ENCODE measurements around the gene COX5A.
A peak's percentile ranks its signal among the peaks of the same experiment; 100 is the strongest.

The COX5A gene

GRCh38 chr15:74937590-74938371 is at the start of gene COX5A:
COX5A (minus strand) TSS chr15:74938073; CDS start chr15:74938014, 59 bp downstream.
- FAIRE-seq (peak; percentile 90), DNase-seq (ENCODE audit: insufficient read length, low spot score) (peak; percentile 78)

- DNase-seq (ENCODE audit: insufficient read length, low spot score), result peak; percentile 56
- FAIRE-seq, result peak; percentile 14
Observed at GRCh38 chr15:74983725-74984231, 45.9 kb upstream of the COX5A start.

- FAIRE-seq, result no peak
- DNase-seq (ENCODE audit: insufficient read length, low spot score), result no peak
Observed at GRCh38 chr15:74982183-74982582, 44.3 kb upstream of the COX5A start.

DNA sequence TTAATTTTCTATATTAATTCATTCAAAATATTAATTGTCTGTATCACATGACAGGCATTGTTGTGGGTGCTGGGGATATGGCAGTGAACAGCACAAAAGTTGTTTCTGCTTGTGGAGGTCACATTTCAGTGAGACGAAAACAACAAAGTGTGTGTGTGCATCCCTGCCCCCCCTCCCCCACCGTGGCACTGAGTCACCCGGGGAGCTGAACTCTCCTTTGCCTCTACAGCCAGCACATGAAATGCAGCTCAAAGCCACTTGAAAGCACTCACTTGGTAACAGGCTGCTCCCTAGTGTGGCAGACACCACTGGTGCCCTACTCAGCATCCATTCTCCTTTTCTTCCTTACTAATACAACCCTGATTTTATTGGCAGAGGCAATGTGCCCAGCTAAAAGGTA is 40.6 kb upstream of the COX5A start:
- DNase-seq (ENCODE audit: insufficient read length, low spot score) (no peak), FAIRE-seq (no peak)

GRCh38 chr15:74978077-74978476 is 40.2 kb upstream of the COX5A start:
- no peak for FAIRE-seq
- no peak for DNase-seq (ENCODE audit: insufficient read length, low spot score)

- no peak for FAIRE-seq
- DNase-seq (ENCODE audit: insufficient read length, low spot score), result no peak
Observed at GRCh38 chr15:74977599-74977998, 39.7 kb upstream of the COX5A start.

- no peak for DNase-seq (ENCODE audit: insufficient read length, low spot score)
- no peak for FAIRE-seq
Observed at GRCh38 chr15:74976159-74976558, 38.3 kb upstream of the COX5A start.

DNA sequence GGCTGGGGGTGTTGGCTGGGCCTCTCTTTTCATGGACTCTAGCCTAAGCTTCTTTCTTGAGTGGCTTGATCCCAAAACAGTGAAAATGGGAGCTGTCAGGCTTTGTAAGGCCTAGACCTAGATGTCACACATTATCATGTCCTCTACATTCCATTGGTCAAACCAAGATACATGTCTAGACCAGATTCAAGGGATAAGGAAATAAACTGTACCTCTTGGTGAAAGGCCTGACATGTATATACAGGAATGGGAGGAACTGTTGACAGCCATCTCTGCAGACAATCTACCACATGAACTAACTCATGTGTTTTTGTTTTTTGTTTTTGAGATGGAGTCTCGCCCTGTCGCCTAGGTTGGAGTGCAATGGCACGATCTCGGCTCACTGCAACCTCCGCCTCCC is 29.8 kb upstream of the COX5A start:
- FAIRE-seq (no peak), DNase-seq (ENCODE audit: insufficient read length, low spot score) (no peak)

- DNase-seq (ENCODE audit: insufficient read length, low spot score), result no peak
- FAIRE-seq, result no peak
Observed at GRCh38 chr15:74964794-74965193, 26.9 kb upstream of the COX5A start.

DNA sequence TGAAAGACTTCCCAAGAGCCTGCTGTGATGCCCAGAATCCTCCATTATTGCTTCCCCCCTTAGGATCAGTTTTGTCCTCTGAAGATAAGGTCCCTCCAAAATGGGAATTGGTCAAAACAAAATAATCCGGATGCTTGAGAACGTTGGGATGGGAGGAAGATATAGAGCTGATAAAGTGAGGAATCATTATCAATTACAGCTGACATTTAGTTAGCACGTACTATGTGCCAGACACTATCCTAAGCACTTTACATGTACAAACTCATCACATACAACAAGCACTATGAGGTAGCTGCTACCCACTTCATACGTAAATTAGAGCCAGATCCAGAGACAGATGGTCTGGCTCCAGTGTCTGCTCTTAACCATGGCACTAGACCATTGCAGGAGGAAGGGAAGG is 25.3 kb upstream of the COX5A start:
- DNase-seq (ENCODE audit: insufficient read length, low spot score), result no peak
- FAIRE-seq, result no peak

- FAIRE-seq (no peak), DNase-seq (ENCODE audit: insufficient read length, low spot score) (no peak)
Observed at GRCh38 chr15:74962671-74963070, 24.8 kb upstream of the COX5A start.

- DNase-seq (ENCODE audit: insufficient read length, low spot score) (no peak), FAIRE-seq (no peak)
Observed at GRCh38 chr15:74962219-74962618, 24.3 kb upstream of the COX5A start.

GRCh38 chr15:74961616-74962015 is 23.7 kb upstream of the COX5A start:
- FAIRE-seq (no peak), DNase-seq (ENCODE audit: insufficient read length, low spot score) (no peak)

GRCh38 chr15:74960995-74961588 is 23.2 kb upstream of the COX5A start:
- DNase-seq (ENCODE audit: insufficient read length, low spot score) (no peak), FAIRE-seq (no peak)

DNA sequence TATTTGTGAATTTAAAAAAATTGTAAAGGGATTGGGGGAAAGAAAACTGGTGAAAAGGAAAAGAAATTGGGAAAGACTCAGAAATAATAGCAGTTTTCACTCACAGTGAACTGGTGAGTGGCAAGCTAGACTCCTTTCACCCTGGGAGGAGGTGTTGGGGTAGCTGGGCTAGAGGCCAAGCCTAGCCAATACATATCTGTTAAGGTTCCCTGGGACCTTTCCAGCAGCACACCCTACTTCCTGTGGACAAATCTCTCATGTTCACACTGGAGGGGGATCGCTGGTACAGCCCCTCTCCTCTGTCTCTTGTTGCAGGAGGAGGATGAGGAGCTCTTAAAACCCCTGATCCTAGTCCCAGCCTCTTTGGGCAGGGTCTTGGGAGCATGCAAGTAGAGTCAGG is 22.4 kb upstream of the COX5A start:
- no peak for FAIRE-seq
- no peak for DNase-seq (ENCODE audit: insufficient read length, low spot score)

DNA sequence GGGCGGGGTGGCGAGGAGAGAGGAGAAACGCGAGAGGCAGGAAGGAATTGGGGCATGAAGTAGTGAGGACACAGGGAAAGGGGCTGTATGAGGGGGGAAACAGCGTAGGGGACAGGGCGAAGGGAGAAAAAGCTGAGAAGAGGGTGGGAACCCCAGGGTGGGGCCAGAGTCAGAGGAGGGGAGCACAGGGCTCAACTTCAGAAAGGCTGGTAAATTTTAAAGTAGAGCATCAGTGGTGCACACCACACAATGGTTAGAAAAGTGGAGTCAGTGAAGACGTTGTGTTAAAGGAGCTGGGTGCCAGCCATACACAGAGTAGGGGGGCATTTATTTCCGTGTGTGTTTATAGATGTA is 21.7 kb upstream of the COX5A start:
- FAIRE-seq (no peak), DNase-seq (ENCODE audit: insufficient read length, low spot score) (no peak)

DNA sequence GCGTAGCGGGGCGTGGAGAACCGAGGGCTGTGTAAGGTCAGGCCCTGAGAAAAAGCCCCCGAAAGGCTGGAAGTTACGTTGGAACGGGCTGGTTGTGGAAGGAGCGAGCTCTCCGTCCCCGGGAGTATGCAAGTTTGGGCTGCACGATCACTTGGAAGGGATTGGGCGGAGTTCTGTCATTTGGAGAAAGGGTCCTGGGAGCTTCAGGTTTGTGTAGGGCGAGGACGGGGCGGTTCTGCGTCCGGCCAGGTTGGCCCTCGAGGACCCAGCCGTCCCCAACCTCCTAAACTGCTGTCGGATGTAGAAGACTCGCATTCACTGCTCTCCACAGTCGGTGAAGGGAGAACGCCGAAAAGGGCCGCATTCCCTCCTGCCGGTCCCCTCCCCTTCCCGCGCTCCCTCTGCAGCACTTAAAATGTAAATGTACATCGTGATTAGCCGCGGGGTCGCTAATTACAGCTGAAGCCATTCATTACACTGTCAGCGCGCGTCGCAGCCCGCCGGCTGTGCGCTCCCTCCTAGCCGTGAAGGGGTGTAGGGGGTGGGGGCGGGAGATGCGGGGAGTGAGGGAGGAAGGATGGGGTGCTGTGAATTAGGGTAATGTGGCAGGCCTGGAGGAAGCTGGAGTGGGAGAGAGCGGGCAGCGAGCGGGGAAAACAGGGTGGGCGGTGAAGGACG is 21.2 kb upstream of the COX5A start:
- no peak for DNase-seq (ENCODE audit: insufficient read length, low spot score)
- FAIRE-seq, result no peak

DNA sequence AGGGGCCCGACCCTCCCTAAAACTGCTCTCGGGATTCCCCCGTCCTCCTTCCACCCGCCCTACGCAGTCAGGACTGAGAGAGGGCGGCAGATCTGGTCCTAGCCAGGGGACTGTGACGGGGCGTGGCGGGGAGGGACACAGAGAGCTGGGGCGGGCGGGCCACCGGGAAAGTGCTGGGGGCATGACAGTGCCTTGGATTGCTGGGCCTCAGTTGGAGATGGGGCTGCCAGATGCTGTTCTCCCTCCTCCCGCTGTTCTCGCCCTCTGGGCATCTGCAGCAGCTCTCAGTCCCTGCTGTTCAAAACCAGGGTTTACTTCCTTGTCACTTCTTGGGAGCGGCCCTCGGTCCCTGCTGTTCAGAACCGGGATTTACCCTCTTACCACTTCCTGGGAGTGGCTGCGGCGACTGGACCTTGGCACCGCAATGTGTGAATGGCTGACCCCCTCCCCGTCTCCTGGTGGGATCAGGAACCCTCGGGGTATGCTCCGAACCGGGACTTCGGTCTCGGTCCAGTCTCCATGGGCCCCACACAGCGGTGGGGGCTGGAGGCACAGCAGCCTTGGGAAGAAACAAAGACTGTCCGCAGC is 20.5 kb upstream of the COX5A start:
- no peak for DNase-seq (ENCODE audit: insufficient read length, low spot score)
- FAIRE-seq, result no peak

DNA sequence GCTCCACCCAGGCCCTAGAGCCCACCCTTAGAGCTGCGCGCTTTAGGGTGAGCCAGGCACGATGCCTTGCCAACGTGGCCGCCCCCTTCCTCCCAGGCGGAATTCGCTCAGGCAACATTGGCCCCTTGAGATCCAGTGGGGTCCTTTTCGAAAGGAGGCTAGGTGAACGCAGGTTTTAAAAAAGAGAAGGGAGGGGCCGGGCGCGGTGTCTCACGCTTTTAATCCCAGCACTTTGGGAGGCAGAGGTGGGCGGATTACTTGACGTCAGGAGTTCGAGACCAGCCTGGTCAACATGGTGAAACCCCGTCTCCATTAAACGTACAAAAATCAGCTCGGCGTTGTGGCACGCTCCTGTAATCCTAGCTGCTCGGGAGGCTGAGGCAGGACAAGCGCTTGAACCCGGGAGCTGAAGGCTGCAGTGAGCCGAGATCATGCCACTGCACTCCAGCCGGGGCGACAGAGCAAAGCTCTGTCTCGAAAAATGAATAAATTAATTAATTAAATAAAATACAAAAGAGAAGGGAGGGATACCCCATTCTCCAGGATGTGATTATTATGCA is 19.7 kb upstream of the COX5A start:
- no peak for DNase-seq (ENCODE audit: insufficient read length, low spot score)
- FAIRE-seq, result no peak

DNA sequence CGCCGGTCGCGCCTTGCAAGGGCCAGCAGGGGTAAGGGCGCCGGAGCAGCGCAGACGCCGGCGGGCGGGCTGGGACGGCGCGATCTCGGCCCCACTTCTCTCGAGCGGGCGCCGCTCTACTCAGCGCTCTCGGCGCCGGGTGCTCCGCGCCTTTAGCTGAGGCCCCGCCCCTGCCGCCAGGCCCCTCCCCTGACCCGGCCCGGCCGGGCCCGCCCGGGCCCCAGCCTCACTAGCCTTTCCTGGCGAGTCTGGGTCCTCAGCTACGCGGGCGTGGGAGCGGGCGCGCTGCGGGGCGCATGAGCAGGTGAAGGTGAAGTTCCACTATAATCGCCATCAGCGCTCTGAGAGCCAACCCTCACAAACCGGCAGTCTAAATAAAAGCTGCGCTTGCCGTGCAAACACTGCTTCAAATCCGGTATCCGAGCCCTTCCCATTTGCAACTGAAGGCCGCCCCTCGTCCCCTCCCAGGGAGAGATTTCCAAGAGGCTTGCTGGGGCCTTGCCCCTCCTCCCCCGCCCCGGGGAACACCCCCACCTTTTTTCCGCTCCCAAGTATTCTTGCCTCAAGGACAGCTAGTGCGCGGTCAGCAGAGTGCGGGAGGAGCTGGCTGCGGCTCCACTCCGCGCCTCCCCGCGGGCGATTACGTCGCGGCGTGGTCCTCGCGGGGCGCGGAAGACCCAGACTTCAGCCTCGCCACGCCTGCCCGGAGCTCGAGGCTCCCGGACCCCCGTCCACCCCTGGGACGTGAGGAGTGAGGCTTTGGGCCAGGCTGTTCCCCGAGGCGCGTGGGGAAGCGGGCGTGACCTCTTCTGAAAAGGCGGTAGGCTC is 19.0 kb upstream of the COX5A start, which contains the start of gene RPP25:
Gene RPP25, minus strand, starts transcription at position 125 of the 828 bp plus-strand sequence. CDS start 189 bp downstream, outside the sequence.
- DNase-seq (ENCODE audit: insufficient read length, low spot score), result peak; percentile 79
- FAIRE-seq, result no peak

Measured in GM19239 (cell line).